Measurements from ENCODE around the gene IFI30. TPM values are rescaled to one million over a fixed set of nuclear protein-coding genes. Genes with fewer than 3 reads are reported as not detected.

The IFI30 gene
- total RNA-seq, 1 experiment from 2014 or later = 23.6 TPM

DNA sequence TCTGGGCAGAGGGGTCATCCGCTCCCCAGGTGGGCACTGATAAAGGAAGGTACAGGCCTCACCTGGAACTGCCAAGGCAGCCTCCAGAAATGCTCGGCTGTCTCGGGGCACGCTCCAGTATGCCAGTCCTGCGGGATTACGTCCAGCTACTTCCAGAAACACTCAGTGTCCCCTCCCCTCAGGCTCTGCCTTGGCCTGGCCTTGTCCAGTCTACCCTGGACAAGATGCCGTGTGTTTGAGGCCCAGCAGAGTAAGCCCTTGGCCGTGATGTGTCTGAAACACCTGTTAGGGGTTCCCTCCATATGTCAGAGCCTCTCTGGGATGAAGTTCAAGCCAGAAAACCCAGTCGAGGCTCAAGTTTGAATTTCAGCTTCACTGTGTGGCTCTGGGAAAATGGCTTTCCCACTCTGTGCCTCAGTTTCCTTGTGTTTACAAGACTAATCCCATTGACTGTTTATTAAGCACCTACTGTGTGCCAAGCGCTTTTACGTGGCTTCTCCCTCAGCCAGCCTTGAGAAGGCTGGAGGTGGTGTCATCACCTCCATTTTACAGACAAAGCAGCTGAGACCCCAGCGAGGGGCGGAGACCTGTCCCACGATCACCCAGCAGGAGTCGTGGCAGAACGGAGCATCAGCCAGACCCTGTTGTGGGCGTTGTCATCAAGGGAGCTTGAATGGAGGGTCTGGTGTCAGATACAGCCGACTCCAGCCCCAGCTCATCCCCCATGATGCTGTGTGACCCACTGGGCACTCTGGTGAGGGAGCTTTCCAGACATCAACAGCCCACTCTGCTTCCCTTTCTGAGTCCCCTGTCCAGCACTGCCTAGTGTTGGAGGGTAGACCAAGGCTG lies 22.6 kb upstream of the IFI30 start:
- DNase-seq = no peak
- Histone ChIP-seq H3K9me3 (ENCODE audit: control insufficient read depth, low read depth, low read length) (no peaks in the 10 kb centered on the region), H3K23me2 (ENCODE audit: insufficient read length, low read depth, low read length, poor library complexity, severe bottlenecking) (peaks cover 8% of the 10 kb centered on the region), H3K79me1 (ENCODE audit: insufficient read depth, low read depth, low read length, poor library complexity, severe bottlenecking) (no peaks in the 10 kb centered on the region), H2BK120ac (ENCODE audit: low read depth, low read length, poor library complexity, severe bottlenecking) (no peak overlapping the region), H3K27ac (ENCODE audit: insufficient read length, low read depth, low read length) (no peak overlapping the region), H2AFZ (ENCODE audit: low read length) (no peak overlapping the region), H3K4ac (ENCODE audit: low read depth, low read length) (no peak overlapping the region), H4K5ac (ENCODE audit: insufficient read length, low read depth, low read length) (no peak overlapping the region), H3K18ac (ENCODE audit: insufficient read length, low read depth, low read length) (no peak overlapping the region), H2BK12ac (ENCODE audit: insufficient read length, low read depth, low read length) (no peak overlapping the region), H3K4me2 (ENCODE audit: insufficient read depth, insufficient read length, low read length) (no peak overlapping the region), H4K8ac (replicated peaks; ENCODE audit: insufficient read length, low read depth, low read length) (no peak overlapping the region), H3K9ac (ENCODE audit: extremely low read depth, insufficient read length, low read length) (no peak overlapping the region), H2BK5ac (ENCODE audit: insufficient read length, low read length) (no peak overlapping the region), H2AK5ac (ENCODE audit: insufficient read length, low read length) (no peak overlapping the region), H2BK20ac (ENCODE audit: low read depth, low read length, poor library complexity, severe bottlenecking) (no peak overlapping the region), H3K14ac (ENCODE audit: insufficient read depth, low read length) (no peak overlapping the region), H3K79me2 (ENCODE audit: insufficient read depth, low read length) (no peaks in the 10 kb centered on the region), H2BK15ac (ENCODE audit: low read depth, low read length) (no peak overlapping the region), H4K20me1 (ENCODE audit: control insufficient read depth, insufficient read depth, insufficient read length) (peaks cover 4% of the 10 kb centered on the region), H3K27me3 (ENCODE audit: insufficient read depth, low read length) (no peaks in the 10 kb centered on the region), H3K56ac (ENCODE audit: insufficient read length, low read depth, low read length) (no peak overlapping the region), H4K91ac (ENCODE audit: insufficient read length, low read depth, low read length) (no peak overlapping the region), H3K4me1 (ENCODE audit: insufficient read depth, low read length) (no peaks in the 10 kb centered on the region), H3T11ph (ENCODE audit: low read length) (no peak overlapping the region), H3K23ac (ENCODE audit: insufficient read length, low read depth, low read length) (no peak overlapping the region)
- Mint-ChIP-seq H3K36me3 (ENCODE audit: insufficient read depth in 1 of 3, low read depth in 3 of 3) (peaks cover 10 to 18% (median 16%) of the 10 kb centered on the region in 3 experiments; a peak in 5 of 7 replicates), H3K4me1 (peaks cover 10 to 22% of the 10 kb centered on the region in 2 experiments), H3K27ac (no peak overlapping the region), H3K9me3 (no peaks in the 10 kb centered on the region), H3K4me3 (no peak overlapping the region), H3K27me3 (ENCODE audit: low read depth) (no peaks in the 10 kb centered on the region; the same call in 1 of the 2 replicates)
- TF ChIP-seq, protein P1, sequence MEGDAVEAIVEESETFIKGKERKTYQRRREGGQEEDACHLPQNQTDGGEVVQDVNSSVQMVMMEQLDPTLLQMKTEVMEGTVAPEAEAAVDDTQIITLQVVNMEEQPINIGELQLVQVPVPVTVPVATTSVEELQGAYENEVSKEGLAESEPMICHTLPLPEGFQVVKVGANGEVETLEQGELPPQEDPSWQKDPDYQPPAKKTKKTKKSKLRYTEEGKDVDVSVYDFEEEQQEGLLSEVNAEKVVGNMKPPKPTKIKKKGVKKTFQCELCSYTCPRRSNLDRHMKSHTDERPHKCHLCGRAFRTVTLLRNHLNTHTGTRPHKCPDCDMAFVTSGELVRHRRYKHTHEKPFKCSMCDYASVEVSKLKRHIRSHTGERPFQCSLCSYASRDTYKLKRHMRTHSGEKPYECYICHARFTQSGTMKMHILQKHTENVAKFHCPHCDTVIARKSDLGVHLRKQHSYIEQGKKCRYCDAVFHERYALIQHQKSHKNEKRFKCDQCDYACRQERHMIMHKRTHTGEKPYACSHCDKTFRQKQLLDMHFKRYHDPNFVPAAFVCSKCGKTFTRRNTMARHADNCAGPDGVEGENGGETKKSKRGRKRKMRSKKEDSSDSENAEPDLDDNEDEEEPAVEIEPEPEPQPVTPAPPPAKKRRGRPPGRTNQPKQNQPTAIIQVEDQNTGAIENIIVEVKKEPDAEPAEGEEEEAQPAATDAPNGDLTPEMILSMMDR (conservative IDR thresholded peaks at IDR 0.05) = no peak
- WGBS (ENCODE audit: extremely low coverage, insufficient read length, low lambda C conversion rate) = no CpG with 5 or more reads among the region's 18 CpGs
